Osteoblast (primary cell): ENCODE data around the gene OR2D3. TPM values are rescaled to one million over a fixed set of nuclear protein-coding genes. Genes with fewer than 3 reads are reported as not detected.
"Not testable (repeated sequence)": the region's sequence is repeated elsewhere in the genome, so short reads cannot be mapped to it uniquely, and the experiment has no call there.

Source experiments
- DNase-seq: peaks from one replicate; pipeline ENCODE4 v3.0.0; 2011; ENCODE audit warnings: low spot score, mixed read lengths; ENCODE audit not compliant: insufficient read length; ENCODE audit errors: missing footprints
- H2AFZ ChIP-seq: 2 replicates; pipeline ENCODE4 v1.6.0; 2011; ENCODE audit warnings: mild to moderate bottlenecking, low read length
- H3K27ac ChIP-seq: 2 replicates; pipeline ENCODE4 v1.5.1; 2011; ENCODE audit warnings: mild to moderate bottlenecking, low read depth, low read length, moderate library complexity
- H3K27me3 ChIP-seq: 2 replicates; pipeline ENCODE4 v1.6.0; 2012; ENCODE audit warnings: mild to moderate bottlenecking, control low read depth, inconsistent platforms, low read length, moderate library complexity; ENCODE audit not compliant: insufficient read depth
- H3K36me3 ChIP-seq: 2 replicates; pipeline ENCODE4 v1.5.1; 2011; ENCODE audit warnings: mild to moderate bottlenecking, low read length, control low read depth, moderate library complexity; ENCODE audit not compliant: insufficient read depth
- H3K4me1 ChIP-seq: 2 replicates; pipeline ENCODE4 v1.5.1; 2011; ENCODE audit warnings: mild to moderate bottlenecking, low read length, control low read depth, moderate library complexity; ENCODE audit not compliant: insufficient read depth
- H3K4me2 ChIP-seq: 2 replicates; pipeline ENCODE4 v1.6.0; 2011; ENCODE audit warnings: mild to moderate bottlenecking, low read length; ENCODE audit not compliant: insufficient read depth
- H3K4me3 ChIP-seq: fragments of 200-600 bp; sonication (generic); 3 replicates; pipeline ENCODE4 v1.5.1; 2012; ENCODE audit warnings: mild to moderate bottlenecking, low read length, inconsistent platforms; ENCODE audit not compliant: insufficient read depth
- H3K79me2 ChIP-seq: 2 replicates; pipeline ENCODE4 v1.6.0; 2012; ENCODE audit warnings: mild to moderate bottlenecking, low read length, control low read depth, inconsistent platforms; ENCODE audit not compliant: insufficient read depth
- H3K9me3 ChIP-seq: 2 replicates; pipeline ENCODE4 v1.5.1; 2011; ENCODE audit warnings: low read depth, low read length, control low read depth
- H4K20me1 ChIP-seq: 2 replicates; pipeline ENCODE4 v1.6.0; 2012; ENCODE audit warnings: mild to moderate bottlenecking, low read length, control low read depth; ENCODE audit not compliant: insufficient read depth
- total RNA-seq: library from RNA; depleted of rRNA; stranded (reverse); fragments of >200 nt; gene quantifications from 2 replicates; pipeline ENCODE4 v1.2.3, GENCODE V29; 2012
- TF ChIP-seq, protein P1 (sequence below): IDR thresholded peaks from 2 replicates; pipeline ENCODE4 v1.5.1; 2011; ENCODE audit warnings: mild to moderate bottlenecking, low read depth, low read length, moderate library complexity; ENCODE audit errors: extremely low read depth

Gene OR2D3
- total RNA-seq, 1 donor: not detected

- H3K79me2 ChIP-seq: no peaks in the 10 kb centered on the region
- H3K4me3 ChIP-seq: no peak overlapping the region
- H3K27ac ChIP-seq: no peak overlapping the region
- DNase-seq: no peak
- H3K4me2 ChIP-seq: no peak overlapping the region
- no peaks in the 10 kb centered on the region for H3K36me3 ChIP-seq
- no peaks in the 10 kb centered on the region for H3K27me3 ChIP-seq
- H4K20me1 ChIP-seq: no peaks in the 10 kb centered on the region
- H3K4me1 ChIP-seq: peaks cover 11% of the 10 kb centered on the region
- TF ChIP-seq, protein P1, sequence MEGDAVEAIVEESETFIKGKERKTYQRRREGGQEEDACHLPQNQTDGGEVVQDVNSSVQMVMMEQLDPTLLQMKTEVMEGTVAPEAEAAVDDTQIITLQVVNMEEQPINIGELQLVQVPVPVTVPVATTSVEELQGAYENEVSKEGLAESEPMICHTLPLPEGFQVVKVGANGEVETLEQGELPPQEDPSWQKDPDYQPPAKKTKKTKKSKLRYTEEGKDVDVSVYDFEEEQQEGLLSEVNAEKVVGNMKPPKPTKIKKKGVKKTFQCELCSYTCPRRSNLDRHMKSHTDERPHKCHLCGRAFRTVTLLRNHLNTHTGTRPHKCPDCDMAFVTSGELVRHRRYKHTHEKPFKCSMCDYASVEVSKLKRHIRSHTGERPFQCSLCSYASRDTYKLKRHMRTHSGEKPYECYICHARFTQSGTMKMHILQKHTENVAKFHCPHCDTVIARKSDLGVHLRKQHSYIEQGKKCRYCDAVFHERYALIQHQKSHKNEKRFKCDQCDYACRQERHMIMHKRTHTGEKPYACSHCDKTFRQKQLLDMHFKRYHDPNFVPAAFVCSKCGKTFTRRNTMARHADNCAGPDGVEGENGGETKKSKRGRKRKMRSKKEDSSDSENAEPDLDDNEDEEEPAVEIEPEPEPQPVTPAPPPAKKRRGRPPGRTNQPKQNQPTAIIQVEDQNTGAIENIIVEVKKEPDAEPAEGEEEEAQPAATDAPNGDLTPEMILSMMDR: no peak
- H3K9me3 ChIP-seq: no peaks in the 10 kb centered on the region
- no peak overlapping the region for H2AFZ ChIP-seq
These were observed 11.3 kb downstream of the OR2D3 start for GRCh38 chr11:6932145-6932544.

DNA sequence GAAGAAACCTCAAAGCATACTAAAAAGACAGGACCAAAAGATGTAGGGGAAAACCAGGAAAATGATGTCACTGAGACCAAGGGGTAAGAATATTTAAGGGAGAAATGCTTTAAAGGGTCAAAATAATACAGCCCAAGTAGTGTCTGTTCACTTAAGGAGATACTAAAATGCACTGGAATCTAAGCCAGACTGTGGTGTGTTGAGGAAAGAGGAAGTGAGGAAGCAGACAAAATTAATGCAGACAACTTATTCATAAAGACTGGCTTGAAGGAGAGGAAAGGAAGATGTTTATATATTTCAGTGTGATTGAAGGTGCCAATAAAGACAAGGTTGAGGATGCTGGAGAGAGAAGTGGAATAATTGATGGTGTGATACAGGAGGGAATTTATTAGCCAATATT lies 21.2 kb downstream of the OR2D3 start:
- Histone ChIP-seq H3K4me2 (no peak overlapping the region), H3K9me3 (no peaks in the 10 kb centered on the region), H4K20me1 (no peaks in the 10 kb centered on the region), H3K36me3 (no peaks in the 10 kb centered on the region), H3K27me3 (no peaks in the 10 kb centered on the region), H3K4me1 (no peaks in the 10 kb centered on the region), H3K4me3 (no peak overlapping the region), H2AFZ (no peak overlapping the region), H3K79me2 (no peaks in the 10 kb centered on the region), H3K27ac (no peak overlapping the region)
- TF ChIP-seq, protein P1: no peak
- no peak for DNase-seq

DNA sequence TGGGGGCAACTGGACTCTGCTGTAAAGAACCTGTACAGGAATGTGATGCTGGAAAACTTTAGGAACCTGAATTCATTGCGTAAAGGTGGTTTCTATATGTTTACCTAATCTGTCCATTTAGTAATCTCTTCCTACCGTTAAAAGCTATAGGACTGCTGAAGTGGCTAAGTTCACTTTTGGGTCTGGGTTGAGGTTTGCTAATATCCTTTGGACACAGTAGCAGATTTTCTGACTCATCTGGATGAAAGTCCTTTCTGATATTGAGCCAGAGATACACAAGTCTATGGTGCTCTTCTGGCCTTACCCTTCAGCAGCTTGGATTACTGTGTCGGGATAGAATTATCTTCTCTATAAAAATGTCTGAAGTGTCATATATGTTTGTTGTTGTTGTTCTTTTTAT lies 22.3 kb downstream of the OR2D3 start:
- H3K4me2 ChIP-seq: no peak overlapping the region
- H3K36me3 ChIP-seq: no peaks in the 10 kb centered on the region
- no peaks in the 10 kb centered on the region for H3K9me3 ChIP-seq
- H3K27ac ChIP-seq: no peak overlapping the region
- no peak overlapping the region for H2AFZ ChIP-seq
- H3K4me1 ChIP-seq: no peaks in the 10 kb centered on the region
- TF ChIP-seq, protein P1: no peak
- no peaks in the 10 kb centered on the region for H3K79me2 ChIP-seq
- no peak overlapping the region for H3K4me3 ChIP-seq
- H3K27me3 ChIP-seq: no peaks in the 10 kb centered on the region
- DNase-seq: peak; percentile 58
- no peaks in the 10 kb centered on the region for H4K20me1 ChIP-seq

GRCh38 chr11:6954248-6954647 lies 33.4 kb downstream of the OR2D3 start:
- not testable (repeated sequence) for H3K4me2 ChIP-seq, H3K79me2 ChIP-seq, H3K9me3 ChIP-seq, H3K4me1 ChIP-seq, H3K27me3 ChIP-seq, H3K36me3 ChIP-seq, DNase-seq, H3K27ac ChIP-seq, H2AFZ ChIP-seq, H4K20me1 ChIP-seq, H3K4me3 ChIP-seq
